ENCODE data around the gene MYADML2. TPM values are rescaled to one million over a fixed set of nuclear protein-coding genes. Genes with fewer than 3 reads are reported as not detected.

The MYADML2 gene
- total RNA-seq, 2 experiments from 2014 or later: 0.19 TPM; not detected in 1

DNA sequence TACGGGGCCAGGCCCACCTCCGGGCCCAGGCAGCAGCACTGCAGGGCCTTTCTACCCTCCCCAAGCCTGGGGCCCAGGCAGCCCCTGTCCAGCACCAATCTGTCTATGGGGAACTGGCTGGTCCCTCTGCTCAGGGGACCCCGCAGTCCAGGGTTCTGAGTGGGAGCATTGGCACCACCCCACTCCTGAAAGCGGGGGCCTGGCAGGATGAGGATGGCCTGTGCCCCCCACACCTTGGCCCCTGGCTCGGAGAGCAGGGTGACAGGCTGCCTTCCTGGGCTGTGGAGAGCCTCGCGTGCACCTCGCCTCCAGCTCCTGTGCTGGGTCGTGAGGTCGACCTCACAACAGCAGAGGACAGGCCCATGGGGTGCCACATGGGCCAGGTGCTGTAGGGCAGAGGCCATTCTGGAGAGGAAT lies 43.6 kb downstream of the MYADML2 start:
- Histone ChIP-seq H3K27ac (ENCODE audit: low read depth, low read length, poor library complexity, severe bottlenecking) (no peak overlapping the region), H4K20me1 (ENCODE audit: insufficient read depth, low read length) (no peaks in the 10 kb centered on the region; the same call in 1 of the 2 replicates), H3K9me3 (ENCODE audit: low read length) (no peaks in the 10 kb centered on the region), H3K4me3 (ENCODE audit: low read depth, low read length, poor library complexity, severe bottlenecking) (no peak overlapping the region), H3K4me2 (ENCODE audit: low read length) (no peak overlapping the region), H3K36me3 (ENCODE audit: insufficient read depth, low read length) (peaks cover 48% of the 10 kb centered on the region; the same call in 1 of the 2 replicates), H2AFZ (ENCODE audit: low read length) (no peak overlapping the region), H3K79me2 (ENCODE audit: insufficient read depth, low read depth, low read length) (no peaks in the 10 kb centered on the region), H3K4me1 (ENCODE audit: insufficient read depth, low read length, poor library complexity, severe bottlenecking) (no peaks in the 10 kb centered on the region), H3K9me2 (ENCODE audit: insufficient read depth, low read length) (no peaks in the 10 kb centered on the region)
- intact Hi-C loops (cut with micrococcal nuclease; ENCODE audit: unreplicated experiment): no loop called here
- no peak for TF ChIP-seq EZH2phosphoT487 (IDR thresholded peaks at IDR 0.05; ENCODE audit: borderline replicate concordance, low read depth, low read length)
- TF ChIP-seq, protein P1, sequence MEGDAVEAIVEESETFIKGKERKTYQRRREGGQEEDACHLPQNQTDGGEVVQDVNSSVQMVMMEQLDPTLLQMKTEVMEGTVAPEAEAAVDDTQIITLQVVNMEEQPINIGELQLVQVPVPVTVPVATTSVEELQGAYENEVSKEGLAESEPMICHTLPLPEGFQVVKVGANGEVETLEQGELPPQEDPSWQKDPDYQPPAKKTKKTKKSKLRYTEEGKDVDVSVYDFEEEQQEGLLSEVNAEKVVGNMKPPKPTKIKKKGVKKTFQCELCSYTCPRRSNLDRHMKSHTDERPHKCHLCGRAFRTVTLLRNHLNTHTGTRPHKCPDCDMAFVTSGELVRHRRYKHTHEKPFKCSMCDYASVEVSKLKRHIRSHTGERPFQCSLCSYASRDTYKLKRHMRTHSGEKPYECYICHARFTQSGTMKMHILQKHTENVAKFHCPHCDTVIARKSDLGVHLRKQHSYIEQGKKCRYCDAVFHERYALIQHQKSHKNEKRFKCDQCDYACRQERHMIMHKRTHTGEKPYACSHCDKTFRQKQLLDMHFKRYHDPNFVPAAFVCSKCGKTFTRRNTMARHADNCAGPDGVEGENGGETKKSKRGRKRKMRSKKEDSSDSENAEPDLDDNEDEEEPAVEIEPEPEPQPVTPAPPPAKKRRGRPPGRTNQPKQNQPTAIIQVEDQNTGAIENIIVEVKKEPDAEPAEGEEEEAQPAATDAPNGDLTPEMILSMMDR (conservative IDR thresholded peaks at IDR 0.05; ENCODE audit: low read length): no peak
- ChIA-PET POLR2A (no interaction called here), CTCF (ENCODE audit: unreplicated experiment) (no interaction called here)
- no peak for DNase-seq (ENCODE audit: low spot score)
- BruUV-seq (replicated peaks): no TSS peak

DNA sequence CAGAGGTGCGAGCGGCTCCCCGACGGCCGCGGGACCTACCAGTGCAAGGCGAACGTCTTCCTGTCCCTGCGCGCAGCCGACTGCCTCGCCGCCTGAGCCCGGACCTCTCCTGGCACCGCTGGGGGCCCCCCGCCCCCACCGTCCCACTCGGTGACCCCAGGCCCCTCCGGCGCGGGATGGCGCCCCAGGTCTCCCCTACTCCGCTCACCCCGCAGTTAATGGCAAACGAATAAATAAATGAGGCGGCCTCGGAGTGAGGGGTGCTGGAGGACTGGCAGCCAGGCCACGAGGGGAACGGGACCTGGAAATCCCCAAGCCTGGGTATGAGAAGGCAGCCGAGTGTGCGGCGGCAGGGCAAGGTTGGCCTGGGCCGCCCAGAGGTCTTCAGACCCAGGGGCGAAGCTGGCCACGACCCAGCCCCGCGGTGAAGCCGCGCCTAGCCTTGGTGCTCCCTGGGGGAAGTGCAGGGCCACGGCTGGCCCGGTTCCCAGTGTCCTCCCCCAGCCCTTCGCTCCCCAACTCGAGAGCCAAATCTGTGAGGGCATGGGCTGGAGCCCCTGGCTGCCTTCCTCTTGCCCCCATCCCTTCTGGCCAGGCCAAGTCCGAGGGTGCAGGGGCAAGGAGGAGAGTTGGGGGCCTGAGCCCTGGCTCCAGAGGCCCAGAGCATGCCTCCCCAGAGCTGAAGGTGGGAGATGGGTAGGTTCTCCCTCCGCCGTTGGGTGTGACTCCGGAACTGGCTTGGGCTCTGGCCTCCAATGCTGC lies 44.2 kb downstream of the MYADML2 start:
- H3K4me1 ChIP-seq (ENCODE audit: insufficient read depth, low read length, poor library complexity, severe bottlenecking): no peaks in the 10 kb centered on the region
- no peak overlapping the region for H3K27ac ChIP-seq (ENCODE audit: low read depth, low read length, poor library complexity, severe bottlenecking)
- no peaks in the 10 kb centered on the region; the same call in 1 of the 2 replicates for H4K20me1 ChIP-seq (ENCODE audit: insufficient read depth, low read length)
- BruUV-seq (replicated peaks): no TSS peak
- H3K79me2 ChIP-seq (ENCODE audit: insufficient read depth, low read depth, low read length): no peaks in the 10 kb centered on the region
- H2AFZ ChIP-seq (ENCODE audit: low read length): no peak overlapping the region
- TF ChIP-seq, protein P1 (conservative IDR thresholded peaks at IDR 0.05; ENCODE audit: low read length): no peak
- TF ChIP-seq EZH2phosphoT487 (IDR thresholded peaks at IDR 0.05; ENCODE audit: borderline replicate concordance, low read depth, low read length): no peak
- CTCF ChIA-PET (ENCODE audit: unreplicated experiment): no interaction called here
- H3K9me2 ChIP-seq (ENCODE audit: insufficient read depth, low read length): no peaks in the 10 kb centered on the region
- DNase-seq (ENCODE audit: low spot score): no peak
- H3K36me3 ChIP-seq (ENCODE audit: insufficient read depth, low read length): peaks cover 48% of the 10 kb centered on the region
- intact Hi-C loops (cut with micrococcal nuclease; ENCODE audit: unreplicated experiment): no loop called here
- H3K4me2 ChIP-seq (ENCODE audit: low read length): no peak overlapping the region
- POLR2A ChIA-PET: no interaction called here
- no peaks in the 10 kb centered on the region for H3K9me3 ChIP-seq (ENCODE audit: low read length)
- no peak overlapping the region for H3K4me3 ChIP-seq (ENCODE audit: low read depth, low read length, poor library complexity, severe bottlenecking)

DNA sequence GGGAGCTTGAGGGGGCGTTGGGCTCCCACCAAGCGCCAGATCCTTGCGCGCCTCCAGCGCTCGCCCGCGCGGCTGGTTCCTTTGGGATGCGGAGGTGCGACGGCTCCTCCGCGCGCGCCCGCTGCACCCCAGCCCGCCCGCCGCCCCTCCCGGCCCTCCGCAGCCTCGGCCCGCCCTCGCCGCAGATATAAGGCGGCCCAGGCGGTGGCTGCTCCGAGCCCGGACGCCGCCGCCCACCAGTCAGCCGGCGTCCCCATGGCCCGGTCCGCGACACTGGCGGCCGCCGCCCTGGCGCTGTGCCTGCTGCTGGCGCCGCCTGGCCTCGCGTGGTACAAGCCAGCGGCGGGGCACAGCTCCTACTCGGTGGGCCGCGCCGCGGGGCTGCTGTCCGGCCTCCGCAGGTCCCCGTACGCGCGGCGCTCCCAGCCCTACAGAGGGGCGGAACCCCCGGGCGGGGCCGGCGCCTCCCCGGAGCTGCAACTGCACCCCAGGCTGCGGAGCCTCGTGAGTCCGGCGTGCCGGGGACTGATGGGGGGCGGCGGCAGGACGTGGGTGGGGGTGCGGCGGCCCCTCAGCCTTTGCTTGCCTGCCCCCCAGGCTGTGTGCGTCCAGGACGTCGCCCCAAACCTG lies 44.9 kb downstream of the MYADML2 start, which contains the start of gene NPB:
TSS of gene NPB (plus strand) at position 216 of the 630 bp plus-strand sequence. CDS start at position 256, 40 bp downstream.
- H3K4me3 ChIP-seq (ENCODE audit: low read depth, low read length, poor library complexity, severe bottlenecking): no peak within 1 kb of the TSS
- BruUV-seq (replicated peaks): no TSS peak
- POLR2A ChIA-PET: no interaction called here
- no peaks in the 10 kb centered on the region for H3K4me1 ChIP-seq (ENCODE audit: insufficient read depth, low read length, poor library complexity, severe bottlenecking)
- intact Hi-C loops (cut with micrococcal nuclease; ENCODE audit: unreplicated experiment): no loop called here
- CTCF ChIA-PET (ENCODE audit: unreplicated experiment): no interaction called here
- no peak within 1 kb of the TSS for H2AFZ ChIP-seq (ENCODE audit: low read length)
- no peak for TF ChIP-seq EZH2phosphoT487 (IDR thresholded peaks at IDR 0.05; ENCODE audit: borderline replicate concordance, low read depth, low read length)
- TF ChIP-seq, protein P1 (conservative IDR thresholded peaks at IDR 0.05; ENCODE audit: low read length): no peak
- H4K20me1 ChIP-seq (ENCODE audit: insufficient read depth, low read length): no peaks in the 10 kb centered on the region; the same call in 1 of the 2 replicates
- no peak within 1 kb of the TSS for H3K4me2 ChIP-seq (ENCODE audit: low read length)
- no peaks in the 10 kb centered on the region for H3K9me3 ChIP-seq (ENCODE audit: low read length)
- H3K27ac ChIP-seq (ENCODE audit: low read depth, low read length, poor library complexity, severe bottlenecking): no peak within 1 kb of the TSS
- H3K9me2 ChIP-seq (ENCODE audit: insufficient read depth, low read length): no peaks in the 10 kb centered on the region
- no peaks in the 10 kb centered on the region for H3K79me2 ChIP-seq (ENCODE audit: insufficient read depth, low read depth, low read length)
- DNase-seq (ENCODE audit: low spot score): no peak
- peaks cover 48% of the 10 kb centered on the region for H3K36me3 ChIP-seq (ENCODE audit: insufficient read depth, low read length)
